HG03045 (cell line): ENCODE results near the gene CLTRN.
"Not testable (repeated sequence)": the region's sequence is repeated elsewhere in the genome, so short reads cannot be mapped to it uniquely, and the experiment has no call there.

Experiments used
- ATAC-seq: cut with Tn5 transposase; IDR thresholded peaks from one replicate; pipeline ENCODE4 v1.9.1; 2021; ENCODE audit warnings: mild to moderate bottlenecking, moderate library complexity; ENCODE audit not compliant: unreplicated experiment

Gene CLTRN

DNA sequence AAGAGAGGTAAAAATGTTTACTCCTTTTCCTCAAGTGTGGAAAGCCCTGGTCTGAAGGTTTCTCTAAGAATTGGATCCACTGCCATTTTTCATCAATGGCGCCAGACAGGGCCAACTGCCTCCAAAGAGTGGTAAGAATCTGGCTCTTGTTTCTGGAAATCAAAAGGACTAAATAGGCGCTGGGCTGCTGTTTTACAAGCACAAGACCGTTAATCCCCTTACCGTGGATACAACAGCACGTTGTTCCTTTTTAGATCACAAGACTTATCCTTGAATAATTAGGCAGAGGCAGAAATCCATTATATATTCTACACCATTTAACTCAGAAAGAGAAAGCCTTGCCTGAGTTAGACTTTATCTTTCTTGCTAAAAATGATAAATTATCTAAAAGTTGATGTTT lies 10.6 kb downstream of the CLTRN start:
- ATAC-seq = no peak

DNA sequence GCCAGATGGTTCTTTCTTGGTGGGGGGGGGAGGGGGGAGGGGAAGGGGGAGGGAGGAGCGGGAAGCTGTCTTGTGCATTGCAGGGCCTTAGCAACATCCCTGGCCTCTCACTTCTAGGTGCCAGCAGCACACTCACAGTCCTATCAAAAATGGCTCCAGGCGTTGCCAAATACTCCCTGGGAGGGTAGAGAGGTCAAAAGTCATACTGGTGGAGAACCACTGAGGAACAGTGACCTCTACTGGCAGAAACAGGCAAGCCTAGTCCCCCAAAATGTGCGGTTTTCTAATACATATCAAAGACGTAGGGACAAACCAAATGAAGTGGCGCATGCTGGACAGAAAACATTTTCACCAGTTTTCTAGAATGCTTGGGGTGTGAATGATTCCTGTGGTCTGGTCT lies 17.1 kb downstream of the CLTRN start:
- ATAC-seq = not testable (repeated sequence)

DNA sequence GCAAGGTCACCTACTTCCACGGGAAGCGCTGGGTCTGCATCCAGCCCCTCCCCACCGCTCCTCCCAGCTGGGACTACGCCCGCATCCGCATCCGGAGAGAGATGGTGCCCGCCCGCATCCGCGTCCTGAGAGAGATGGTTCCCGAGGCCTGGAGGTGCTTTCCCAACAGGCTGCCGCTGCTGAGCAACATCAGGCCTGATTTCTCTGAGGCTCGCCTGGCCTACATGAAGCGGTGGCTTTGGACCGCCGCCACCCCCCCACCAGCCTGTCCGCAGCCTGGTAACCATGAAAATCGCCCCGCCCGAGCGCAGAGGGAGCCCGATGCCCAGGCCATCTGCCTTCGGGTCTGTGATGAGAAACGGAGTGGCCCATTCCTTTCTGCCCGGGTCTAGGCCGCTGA lies 18.1 kb downstream of the CLTRN start:
- no peak for ATAC-seq

DNA sequence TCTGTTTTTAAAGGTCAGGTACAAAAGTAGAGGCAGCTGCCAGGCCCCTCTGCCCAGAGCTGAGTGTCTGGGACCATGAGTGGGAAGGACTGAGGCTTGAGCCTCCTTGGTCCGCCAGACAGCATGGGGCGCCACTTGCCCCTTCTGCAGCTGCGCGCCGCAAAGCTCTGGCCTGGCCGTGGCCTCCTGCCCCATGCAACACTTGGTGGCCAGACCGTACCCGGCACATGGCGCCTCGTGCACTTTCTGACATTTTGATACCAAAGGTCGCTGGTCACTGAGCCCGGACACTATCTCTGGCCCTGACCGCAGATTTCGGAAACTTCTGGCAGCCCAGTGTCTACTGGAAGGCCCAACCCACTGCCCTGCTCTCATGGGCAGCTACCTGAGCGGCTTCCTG lies 18.6 kb downstream of the CLTRN start:
- no peak for ATAC-seq

DNA sequence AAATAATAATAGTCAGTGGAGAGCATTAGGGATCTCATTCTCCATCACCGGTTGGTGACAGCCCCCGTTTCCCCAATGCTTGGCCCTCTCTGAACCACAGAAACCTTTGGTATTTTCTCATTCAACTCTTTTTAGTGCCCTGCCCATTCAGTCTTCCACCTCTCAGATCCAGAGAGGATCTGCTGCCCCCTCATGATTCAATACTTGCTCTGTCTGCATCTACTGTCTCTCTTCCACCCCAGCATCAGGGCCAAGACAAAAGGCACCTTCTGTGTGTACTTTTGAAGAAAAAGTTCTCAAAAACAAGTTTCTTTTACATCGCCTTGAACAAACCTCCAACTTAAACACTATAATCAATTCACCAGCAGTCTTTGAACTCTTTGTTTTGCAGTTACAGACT lies 19.3 kb downstream of the CLTRN start:
- no peak for ATAC-seq

DNA sequence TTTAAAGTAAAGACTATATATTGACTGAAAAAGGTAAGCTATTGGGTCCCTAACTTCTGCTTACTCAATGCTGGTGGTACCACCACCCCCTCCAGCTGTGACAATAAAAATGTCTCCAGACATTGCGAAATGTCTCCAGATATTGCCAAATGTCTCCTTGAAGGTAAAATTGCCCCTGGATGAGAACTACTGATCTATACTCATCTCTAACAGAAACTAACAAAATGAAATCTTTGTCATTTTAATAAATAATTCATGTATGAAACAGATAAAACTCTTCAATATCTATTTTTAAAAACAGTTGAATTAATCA lies 20.1 kb downstream of the CLTRN start:
- no peak for ATAC-seq

DNA sequence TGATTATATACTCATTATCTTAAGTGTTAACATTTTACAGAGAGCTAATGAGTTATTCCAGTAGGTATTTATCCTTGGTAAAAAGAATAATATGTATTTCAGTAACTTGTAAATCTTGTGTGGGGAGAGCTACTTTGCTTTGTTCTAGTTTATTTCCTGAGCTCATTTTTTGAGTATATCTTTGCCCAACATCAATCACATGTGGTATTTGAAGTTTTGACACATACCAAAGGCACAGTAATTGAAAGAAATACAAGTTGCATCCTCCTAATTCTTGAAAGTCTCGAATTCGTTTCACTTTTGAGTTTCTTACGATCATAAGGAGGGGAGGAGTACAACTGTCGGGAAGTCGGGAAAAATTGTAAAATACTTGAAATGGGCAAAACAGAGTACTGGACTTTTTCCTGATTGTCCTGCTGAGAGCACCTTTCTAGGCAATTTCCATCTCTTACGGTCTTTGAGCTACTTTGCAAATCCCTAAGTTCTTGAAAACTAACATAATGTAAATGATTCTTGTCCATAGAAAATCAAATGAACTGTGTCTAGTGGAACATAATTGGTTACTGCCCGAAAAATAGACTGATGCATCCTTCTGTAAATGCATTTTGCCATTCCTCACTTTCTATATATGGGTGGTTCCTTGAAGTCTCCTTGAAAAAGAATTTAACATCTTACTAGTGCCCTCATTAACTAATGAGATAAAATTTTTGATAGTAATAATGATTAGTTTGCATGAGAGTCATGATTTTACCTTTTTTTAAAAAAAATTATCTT lies 20.6 kb downstream of the CLTRN start:
- ATAC-seq = no peak

DNA sequence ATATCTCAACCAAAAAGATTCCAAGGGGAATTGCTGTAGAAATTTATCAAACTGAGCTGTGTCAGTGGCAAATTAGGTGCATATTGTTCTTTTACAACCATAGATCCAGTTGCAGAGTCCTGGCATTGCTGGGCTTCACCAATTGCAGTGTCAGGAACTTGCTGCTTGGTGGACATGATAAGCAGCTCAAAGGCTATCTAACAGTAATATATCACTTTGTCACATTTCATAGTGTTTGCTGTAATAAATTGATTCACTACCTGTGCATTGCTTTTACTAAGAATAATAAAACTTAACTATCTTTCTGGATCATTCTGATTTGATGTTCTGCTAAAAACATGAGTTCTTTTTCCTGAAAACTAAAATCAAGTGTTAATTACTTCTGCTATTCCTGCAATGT lies 33.0 kb downstream of the CLTRN start:
- no peak for ATAC-seq

DNA sequence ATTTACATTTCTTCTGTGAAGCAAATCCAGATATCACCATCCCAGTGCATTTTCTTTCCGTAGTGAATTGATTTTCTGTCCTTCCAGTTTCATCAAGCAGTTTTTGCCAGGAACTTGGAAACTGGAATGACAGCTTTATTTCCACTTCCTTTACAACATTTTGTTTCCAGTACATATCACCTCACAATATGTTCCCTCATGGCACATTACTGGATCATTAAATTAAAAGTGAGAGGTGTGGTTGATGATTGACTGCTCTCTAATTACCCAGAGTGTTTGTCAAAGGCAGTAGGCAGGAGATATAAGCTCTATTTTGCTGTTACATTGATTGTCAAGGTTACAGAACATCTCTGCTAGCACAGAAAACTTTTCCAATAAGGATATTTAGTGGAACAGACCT lies 41.6 kb downstream of the CLTRN start:
- ATAC-seq = no peak

DNA sequence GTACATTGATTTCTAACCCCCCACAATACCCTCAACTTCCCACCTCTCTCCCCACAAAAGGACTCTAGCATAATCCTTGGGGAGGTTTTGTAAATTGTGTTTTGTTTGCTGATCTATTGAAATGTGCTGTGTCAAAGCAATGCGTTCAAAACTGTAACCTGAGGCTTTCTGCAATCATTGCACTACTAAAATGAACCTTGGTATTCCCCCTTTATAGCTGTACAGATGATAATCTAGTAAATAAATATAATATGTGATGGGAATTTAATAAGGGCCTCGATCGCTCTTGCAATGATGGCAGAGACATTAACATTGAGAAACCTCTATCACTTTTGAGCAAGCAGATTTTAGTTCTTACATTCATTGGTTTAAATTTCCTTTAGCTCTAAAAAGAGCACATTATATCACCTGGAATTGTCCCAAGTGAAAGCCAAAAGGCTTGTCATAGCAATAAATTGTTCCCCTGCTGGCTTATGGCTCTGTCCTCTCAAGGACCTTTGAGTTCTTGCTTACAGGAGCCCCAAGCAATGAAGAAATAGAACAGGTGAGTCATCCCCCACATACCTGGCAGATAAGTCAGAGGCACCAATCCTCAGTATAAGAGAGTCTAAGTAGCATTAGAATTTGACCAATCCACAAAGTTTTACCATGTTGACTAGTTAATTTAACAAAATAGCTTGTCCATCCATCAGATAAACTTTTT lies 45.4 kb downstream of the CLTRN start:
- no peak for ATAC-seq

DNA sequence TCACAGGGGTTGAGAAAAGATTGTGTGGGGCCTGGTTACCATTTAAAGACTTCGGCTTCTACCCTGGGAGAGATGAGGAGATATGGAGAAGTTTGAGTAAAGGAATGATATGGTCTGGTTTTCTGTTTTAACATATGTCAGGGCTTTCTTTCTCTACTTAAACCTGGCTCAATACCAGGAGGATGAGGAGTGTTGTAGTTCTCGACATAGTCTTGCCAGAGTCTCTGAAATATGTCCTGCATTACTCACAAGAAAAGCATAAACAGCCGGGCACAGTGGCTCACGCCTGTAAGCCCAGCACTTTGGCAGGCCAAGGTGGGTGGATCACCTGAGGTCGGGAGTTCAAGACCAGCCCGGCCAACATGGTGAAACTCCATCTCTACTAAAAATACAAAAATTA lies 47.5 kb downstream of the CLTRN start:
- no peak for ATAC-seq

DNA sequence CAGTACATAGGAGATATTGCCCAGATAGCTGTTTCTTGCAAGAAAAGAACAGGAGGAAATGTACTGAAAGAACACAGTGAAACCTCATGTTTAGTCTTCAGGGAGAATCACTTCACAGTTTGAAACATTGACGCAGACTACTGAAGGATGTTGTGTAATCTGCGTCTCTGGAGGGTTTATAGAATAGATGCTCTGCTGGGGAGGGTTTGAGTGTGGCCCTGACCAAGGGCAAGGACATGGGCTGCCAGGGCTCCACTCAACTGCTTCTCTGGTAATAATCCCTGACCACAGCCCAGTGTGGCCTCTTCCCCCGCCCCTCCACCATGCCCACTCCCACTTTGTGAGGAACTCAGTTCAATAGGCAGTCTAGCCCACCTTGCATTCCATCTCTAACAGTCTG lies 48.1 kb downstream of the CLTRN start:
- ATAC-seq = no peak

DNA sequence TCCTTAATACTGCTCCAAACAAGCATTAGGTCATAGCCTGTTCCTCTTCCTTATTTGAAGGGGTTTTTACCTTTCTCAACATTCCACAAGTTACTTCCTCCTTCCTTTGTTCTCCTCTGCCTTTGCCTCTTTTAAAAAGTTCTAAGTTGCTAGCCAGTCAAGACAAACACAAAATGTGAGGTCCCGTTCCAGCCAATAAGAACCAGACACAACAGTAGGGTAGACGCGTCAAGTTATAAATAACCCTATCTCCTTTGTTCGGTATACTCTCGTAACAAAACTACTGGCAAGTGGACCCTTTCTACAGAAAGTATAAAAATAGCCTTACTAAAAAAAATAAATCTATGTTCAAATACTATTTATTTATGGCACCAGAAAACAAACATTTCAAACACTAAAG lies 57.5 kb downstream of the CLTRN start:
- ATAC-seq = no peak

DNA sequence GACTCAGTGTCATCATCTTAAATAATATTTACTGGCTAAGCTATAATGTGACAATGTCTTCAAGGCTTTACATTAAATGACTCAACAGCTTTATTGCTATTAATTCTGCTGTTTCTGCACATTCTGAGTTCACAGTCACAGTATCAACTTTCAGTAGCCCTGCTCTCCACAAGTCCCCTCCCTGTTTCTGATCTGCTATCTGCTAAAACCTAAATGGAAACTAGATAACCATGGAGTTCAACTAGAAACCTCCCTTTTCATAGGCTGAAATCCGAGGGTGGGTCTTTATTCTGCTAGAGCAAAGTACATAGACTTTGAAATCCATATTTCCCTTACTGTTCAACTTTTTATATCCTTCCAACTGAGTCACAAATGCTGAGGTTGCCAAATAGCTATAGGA lies 58.5 kb downstream of the CLTRN start:
- no peak for ATAC-seq

DNA sequence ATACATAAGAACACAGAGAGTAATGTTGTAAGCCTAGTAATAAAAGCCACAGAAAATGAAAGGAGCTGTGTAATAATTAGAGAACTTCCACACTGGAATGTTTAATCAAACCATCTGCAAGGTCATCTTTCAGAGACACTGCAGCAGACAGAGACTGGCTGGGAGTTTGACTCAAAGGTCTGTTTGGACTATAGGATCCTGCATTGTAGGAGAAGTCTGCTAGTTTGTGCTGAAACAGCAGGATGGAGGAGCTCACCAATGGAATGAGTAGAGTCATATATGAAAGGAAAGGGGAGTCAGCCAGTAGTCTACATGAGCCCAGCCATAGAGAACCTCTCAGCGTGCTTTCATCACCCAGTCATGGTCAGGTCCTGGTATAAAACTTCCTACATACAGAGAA lies 59.4 kb downstream of the CLTRN start:
- ATAC-seq = no peak

DNA sequence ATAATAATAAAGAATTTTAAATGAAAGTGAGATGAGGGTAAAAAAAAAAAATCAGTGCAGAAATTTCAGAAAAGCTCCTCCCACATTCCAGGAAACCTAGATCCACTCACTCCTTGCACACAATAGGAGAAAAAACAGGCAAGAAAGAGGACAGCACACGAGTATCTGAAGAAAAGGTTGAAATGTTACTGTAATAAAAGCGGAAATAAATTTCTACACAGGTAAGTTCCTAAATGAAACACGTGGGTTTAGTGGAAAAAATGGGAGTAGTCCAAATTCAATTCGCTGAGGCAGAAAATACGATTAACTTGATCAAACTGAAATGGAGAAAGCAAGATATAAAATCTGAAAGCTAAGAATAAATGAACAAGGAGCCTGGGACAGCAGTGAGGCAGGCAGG lies 61.8 kb downstream of the CLTRN start:
- no peak for ATAC-seq

DNA sequence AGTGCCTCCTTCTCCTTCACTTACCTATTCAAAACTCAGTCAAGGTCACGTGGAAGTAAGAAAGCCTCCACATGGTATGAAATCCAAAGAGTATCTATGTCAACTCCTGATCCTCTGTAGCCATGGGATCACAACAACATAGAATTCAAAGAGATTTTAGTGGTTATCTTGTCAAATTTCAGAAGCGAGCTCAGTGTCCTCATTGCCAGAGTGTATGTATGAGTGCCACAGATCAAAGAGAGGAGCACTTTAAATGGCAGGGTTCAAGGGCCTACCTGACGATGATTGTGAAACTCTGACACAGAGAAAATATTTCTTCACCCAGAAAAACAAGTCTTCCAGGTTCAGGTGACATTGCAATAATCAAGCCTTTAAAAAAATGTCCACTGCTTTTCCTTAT lies 62.7 kb downstream of the CLTRN start:
- ATAC-seq = no peak

DNA sequence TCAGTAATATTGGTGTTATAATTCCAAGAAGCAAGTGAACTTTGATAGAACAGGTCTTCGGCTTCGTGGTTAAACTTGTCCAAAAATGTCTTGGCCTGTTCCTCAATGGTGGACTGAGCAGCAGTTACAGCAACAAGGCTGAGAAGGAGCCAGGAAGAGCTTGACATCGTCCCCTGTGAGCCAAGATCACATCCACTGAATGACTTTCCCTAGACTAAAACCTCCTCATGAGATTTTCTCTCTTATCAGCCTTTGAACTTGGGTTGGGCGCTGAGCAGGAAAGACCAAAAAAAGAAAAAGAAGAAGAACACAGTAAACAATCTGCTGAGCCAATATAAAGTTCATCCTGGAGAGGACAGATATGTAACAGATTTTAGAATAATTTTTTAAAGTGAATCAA lies 63.9 kb downstream of the CLTRN start, which contains the start of gene ACE2:
ACE2 (minus strand) TSS at position 216 of the 400 bp plus-strand sequence; CDS start at position 167, 49 bp downstream.
- ATAC-seq = no peak

DNA sequence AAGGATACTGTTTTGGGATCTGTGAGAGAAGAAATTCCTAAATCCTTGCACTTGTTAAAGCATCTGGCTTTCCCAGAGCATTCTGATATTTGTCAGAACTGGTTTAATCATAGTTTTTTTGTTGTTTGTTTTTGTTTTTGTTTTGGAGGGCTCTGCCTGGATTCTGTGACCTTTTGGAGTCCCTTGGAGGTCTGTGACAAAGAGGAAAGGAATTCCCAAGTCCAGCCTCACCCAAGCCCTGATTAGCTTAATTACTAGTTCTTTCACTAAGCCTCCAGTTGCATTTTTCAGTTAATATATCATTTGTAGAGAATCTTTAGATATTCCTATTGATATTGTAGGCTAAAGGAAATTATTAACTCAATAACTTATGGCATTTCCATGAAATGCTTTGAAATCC lies 64.6 kb downstream of the CLTRN start:
- no peak for ATAC-seq

DNA sequence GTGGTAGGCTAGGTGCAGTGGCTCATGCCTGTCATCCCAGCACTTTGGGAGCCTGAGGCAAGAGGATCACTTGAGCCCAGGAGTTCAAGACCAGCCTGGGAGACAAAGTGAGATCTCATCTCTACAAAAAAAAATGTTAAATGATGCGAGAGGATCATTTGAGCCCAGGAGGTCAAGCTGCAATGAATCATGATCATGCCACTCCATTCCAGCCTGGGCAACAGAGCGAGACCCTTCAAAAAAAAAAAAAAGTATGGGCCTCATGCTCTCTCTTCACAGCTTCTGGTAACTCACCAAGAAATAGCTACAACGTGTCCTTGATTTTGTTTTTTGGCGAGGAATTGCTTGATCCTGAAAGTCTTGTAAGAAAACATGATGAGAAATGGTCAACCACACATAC lies 65.1 kb downstream of the CLTRN start:
- no peak for ATAC-seq

DNA sequence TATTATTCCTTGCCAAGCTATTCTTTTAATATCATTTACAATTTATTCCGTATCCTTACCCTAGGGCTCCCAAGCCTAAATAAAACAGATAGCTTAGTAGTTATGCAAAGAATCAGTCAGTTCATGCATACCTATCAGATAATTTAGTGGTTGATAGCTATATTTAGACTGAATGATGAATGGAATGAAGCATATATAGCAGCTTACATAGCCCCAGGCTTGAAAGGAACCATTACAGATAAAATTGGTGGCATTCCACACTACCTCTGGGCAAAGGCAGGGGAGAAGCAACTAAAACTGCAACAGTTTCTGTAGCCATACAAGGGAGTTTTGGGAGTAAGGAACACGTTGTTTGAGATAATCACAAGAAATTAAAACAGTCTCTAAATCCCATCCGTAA lies 66.6 kb downstream of the CLTRN start:
- no peak for ATAC-seq

DNA sequence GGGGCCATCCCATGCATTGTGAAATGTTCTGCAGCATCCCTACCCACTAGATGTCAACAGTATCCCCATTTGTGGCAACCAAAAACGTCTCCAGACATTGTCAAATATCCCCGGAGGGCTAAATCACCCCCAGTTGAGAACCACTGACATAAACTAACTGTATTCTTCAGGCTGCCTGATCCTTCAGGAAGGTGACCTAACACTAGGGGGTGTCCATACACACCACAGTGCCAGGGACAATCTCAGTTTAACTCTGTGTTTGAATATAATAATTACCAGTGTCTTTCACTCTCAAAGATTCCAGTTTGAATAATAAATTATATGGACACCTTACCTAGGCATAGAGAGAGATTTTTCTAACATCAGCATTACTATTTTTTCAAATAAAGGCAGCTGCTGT lies 70.2 kb downstream of the CLTRN start:
- no peak for ATAC-seq
